Activated CD4-positive, alpha-beta T cell treated with anti-CD3 and anti-CD28 coated beads for 4 hours (primary cell): ENCODE measurements around the gene AMBRA1.
A peak's percentile ranks its signal among the peaks of the same experiment; 100 is the strongest.

Source experiments
- DNase-seq, 2 donors: peaks; one replicate each; pipeline ENCODE4 v3.0.0-alpha.2; 2020

AMBRA1 gene

DNA sequence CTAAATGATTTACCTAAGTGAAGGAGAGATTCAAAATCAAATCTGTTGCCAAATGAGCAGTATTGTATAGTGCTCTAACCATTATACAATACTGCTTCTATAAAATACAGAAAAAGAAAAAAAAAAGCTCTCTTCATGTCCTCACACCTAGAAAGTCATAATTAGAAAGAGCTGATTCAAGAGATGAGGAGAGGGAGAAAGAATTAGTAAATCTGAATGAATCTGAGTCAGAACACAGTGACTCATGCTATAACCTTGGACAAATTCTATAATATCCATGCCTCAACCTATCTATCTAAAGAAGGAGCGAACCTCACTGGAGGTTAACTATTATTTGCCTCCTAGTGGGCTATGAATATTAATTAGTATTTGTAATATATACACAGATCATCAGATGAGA lies 29.4 kb downstream of the AMBRA1 start:
- no peak for DNase-seq

GRCh38 chr11:46562527-46562926 lies 31.3 kb downstream of the AMBRA1 start:
- no peak for DNase-seq

GRCh38 chr11:46560300-46560991 lies 33.4 kb downstream of the AMBRA1 start:
- DNase-seq, result peak; percentile 13 to 23

- DNase-seq, result no peak
These were observed 34.0 kb downstream of the AMBRA1 start for GRCh38 chr11:46559815-46560214.

DNA sequence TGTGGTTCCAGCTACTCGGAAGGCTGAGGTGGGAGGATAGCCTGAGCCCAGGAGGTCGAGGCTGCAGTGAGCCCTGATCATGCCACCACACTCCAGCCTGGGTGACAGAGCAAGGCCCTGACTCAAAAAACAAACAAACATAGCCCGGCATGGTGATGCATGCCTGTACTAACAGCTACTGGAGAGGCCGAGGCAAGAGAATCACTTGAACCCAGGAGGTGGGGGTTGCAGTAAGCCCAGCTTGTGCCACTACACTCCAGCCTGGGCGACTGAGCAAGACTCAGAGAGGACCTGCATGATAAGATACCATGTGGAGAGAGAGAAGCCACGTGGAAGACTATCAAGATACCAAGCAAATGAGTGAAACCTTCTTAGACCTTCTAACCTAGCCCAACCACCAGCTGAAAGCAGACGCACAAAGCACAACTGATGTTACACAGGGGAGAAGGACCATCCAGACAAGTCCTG lies 36.1 kb downstream of the AMBRA1 start:
- DNase-seq, result no peak

- DNase-seq, result no peak
These were observed 38.4 kb downstream of the AMBRA1 start for GRCh38 chr11:46555267-46556054.

DNA sequence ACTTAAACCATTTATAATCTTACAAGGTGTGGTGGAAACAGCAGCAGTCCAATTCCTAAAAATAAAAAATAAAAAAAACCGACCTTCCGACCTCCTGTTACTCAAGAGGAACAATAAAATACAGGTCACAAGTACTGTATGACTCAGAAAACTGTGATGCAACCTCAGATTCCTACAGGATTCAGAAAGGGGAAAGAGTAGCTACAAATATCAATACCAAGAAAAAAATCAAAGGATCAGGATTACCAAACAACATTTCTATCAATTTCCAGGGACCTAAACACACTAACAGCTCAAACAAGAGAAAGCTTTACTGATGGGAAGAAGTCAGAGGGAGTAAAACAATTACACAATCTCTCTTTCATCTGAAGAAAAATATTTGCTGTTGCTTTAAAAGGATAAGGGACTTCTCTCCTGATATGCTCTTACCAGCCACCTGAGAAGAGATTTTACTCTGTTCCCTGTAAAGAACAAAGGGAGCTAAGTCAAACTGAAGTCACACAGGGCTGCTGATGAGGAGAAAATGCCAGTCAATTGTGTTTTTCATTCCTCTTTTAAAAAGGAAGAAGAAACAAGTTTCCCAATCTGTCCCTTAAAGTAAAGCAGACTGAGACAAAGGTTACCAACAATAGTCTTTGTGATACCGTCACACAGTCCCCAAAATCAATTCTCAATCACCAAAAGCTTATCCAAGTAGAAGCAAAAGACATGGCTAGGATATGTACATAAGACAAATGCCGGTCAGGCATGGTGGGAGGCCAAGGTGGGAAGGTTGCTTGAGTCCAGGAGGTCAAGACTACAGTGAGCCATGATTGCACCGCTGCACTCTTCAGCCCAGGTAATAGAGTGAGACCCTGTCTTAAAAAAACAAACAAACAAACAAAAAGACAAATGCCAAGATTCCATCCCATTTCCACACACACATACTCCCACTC lies 39.3 kb downstream of the AMBRA1 start:
- no peak for DNase-seq

GRCh38 chr11:46553814-46554212 lies 40.0 kb downstream of the AMBRA1 start:
- no peak for DNase-seq

- DNase-seq, result no peak
These were observed 42.6 kb downstream of the AMBRA1 start for GRCh38 chr11:46551261-46551660.

- DNase-seq, result no peak
These were observed 46.2 kb downstream of the AMBRA1 start for GRCh38 chr11:46547579-46547978.

DNA sequence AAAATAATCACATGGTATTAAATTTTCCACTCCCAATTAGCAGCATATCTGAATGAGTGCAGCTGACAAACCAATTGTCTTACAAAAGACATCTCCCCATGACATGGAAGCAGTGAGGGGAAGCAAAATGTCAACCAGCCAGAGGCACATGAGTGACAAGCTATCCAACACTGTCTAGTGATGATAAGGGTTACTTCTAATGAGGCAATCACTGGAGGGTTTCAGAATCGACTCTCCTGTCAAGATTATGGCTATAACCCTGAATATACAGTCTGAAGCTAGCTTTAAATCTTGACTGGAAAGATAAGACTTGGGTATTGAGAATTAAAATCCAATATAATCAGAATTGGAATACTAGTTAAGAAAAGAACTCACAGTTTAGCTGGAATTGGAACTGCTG lies 50.3 kb downstream of the AMBRA1 start:
- no peak for DNase-seq

GRCh38 chr11:46541593-46542371 lies 52.0 kb downstream of the AMBRA1 start:
- DNase-seq, result no peak

- DNase-seq, result no peak
These were observed 53.0 kb downstream of the AMBRA1 start for GRCh38 chr11:46540807-46541206.

DNA sequence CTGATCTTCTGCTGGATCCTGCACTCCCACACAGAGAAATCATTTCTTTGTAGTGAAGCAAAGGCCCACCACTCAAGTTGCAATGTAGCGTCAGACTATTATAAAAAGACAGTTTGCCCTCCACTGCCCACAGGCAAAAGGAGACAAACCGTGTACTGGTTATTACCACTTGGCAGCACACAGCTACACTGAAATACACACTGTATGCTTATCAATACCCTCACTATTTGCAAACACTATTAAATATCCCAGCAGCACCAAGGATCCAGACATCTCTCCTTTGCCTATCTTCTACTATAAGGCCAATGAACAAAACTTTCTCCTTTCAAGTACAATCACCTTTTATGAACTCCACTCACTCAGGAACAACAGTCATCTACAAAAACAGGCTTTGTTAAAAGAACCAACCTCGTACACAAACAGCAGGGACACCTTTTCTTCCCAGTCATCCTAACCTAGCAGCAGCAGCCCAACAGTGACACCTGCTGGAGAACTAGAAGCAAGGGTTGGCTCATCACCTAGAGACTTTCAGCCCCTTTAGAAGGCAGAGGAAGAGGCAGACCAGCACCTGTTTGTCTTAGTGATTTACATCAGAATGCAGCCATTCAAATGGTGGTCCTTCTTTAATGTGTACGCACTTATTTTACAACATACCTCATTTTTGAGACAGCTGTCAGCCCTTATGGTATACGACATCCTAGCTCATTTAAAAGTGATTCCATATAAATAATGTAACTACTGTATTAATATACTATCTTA lies 56.1 kb downstream of the AMBRA1 start:
- DNase-seq, result peak; percentile 52 to 54

DNA sequence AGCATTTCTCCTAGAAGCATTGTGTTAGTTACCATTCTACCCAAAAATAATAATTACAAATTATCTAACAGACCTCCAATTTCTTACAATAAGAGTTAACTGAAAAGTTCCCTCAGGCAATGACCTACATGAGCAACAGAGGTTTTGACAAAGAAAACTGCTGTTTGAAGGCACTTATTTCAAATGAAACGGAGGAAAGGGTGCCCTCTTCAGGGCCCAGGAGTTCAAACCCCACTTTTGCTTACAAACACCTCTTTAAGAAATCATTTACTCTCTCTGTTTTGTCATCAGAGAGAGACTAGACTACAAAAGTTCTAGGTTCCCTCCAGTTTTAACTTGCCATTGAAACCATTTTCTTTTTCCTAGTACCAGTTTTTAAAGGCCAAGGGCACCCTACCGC lies 56.7 kb downstream of the AMBRA1 start:
- no peak for DNase-seq

- no peak for DNase-seq
These were observed 58.1 kb downstream of the AMBRA1 start for GRCh38 chr11:46535688-46536087.

GRCh38 chr11:46534711-46535110 lies 59.1 kb downstream of the AMBRA1 start:
- no peak for DNase-seq

GRCh38 chr11:46533396-46534100 lies 60.3 kb downstream of the AMBRA1 start:
- no peak for DNase-seq

DNA sequence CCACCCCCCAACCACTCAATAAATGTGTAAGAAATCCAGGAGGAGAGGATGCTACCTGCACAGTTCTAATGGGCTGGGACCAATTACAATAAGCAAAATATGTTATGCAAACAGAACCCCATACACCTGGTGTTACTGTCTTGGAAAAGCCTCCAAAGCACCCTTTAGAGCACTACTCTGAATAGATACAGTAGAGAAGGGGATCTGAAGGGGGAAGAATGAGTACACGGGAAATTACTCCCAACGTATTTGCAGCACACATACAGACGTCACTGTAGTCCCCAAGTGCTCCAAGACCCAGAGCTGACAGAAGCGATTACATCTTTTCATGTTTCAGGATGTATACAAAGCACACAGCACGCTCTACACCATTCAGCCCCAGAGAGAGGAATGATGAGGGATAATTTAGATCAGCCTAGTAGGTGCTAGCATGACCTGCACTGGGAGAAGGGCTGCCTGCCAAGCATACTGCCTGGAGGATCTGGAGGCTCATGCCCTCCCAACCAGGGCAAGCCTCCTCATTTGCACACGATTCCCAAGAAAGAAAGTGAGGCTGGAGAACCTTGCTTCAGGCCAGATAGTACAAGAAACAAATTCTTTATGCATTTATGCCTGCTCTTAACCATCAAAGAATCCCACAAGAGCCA lies 63.8 kb downstream of the AMBRA1 start:
- no peak for DNase-seq
